Uterus (tissue), 4 donors: ENCODE measurements around the gene CTDSP2. TPM values are rescaled to one million over a fixed set of nuclear protein-coding genes. Genes with fewer than 3 reads are reported as not detected.

ENCODE experiments used
- DNase-seq, 2 donors: peaks; one replicate each; pipeline ENCODE4 v3.0.0-alpha.2; 2019 to 2020
- H3K27ac ChIP-seq, 2 donors: fragments of 200-600 bp; sonication (generic); 1 replicate in 1 of 2; 2 replicates in 1 of 2; pipeline ENCODE4 v1.5.1; 2016 to 2018
- H3K27me3 ChIP-seq, 2 donors: fragments of 200-600 bp; sonication (generic); one replicate each; pipeline ENCODE4 v1.5.1; 2018 to 2019; ENCODE audit warnings: control low read depth in 1 of 2
- H3K36me3 ChIP-seq, 2 donors: fragments of 200-600 bp; sonication (generic); one replicate each; pipeline ENCODE4 v1.5.1; 2019; ENCODE audit warnings: control low read depth in 1 of 2
- H3K4me1 ChIP-seq, 2 donors: fragments of 200-600 bp; sonication (generic); one replicate each; pipeline ENCODE4 v1.5.1; 2018 to 2019; ENCODE audit warnings: control low read depth in 1 of 2
- H3K4me3 ChIP-seq, 2 donors: fragments of 200-600 bp; sonication (generic); 1 replicate in 1 of 2; 2 replicates in 1 of 2; pipeline ENCODE4 v1.5.1; 2018 to 2019; ENCODE audit warnings: mild to moderate bottlenecking in 1 of 2
- H3K9me3 ChIP-seq, 2 donors: fragments of 200-600 bp; sonication (generic); one replicate each; pipeline ENCODE4 v1.5.1; 2019; ENCODE audit warnings: control low read depth in 1 of 2
- POLR2A ChIP-seq, 2 donors: fragments of 450-650 bp; IDR thresholded peaks; one replicate each; pipeline ENCODE4 v1.6.1; 2016; ENCODE audit warnings: antibody characterized with exemption in 2 of 2, mild to moderate bottlenecking in 1 of 2, moderate library complexity in 1 of 2
- intact Hi-C: fragments of 100-400 bp; cut with DNase I; formaldehyde crosslinking; loops from one replicate; pipeline ENCODE4 v1.15.1; 2023; ENCODE audit warnings: low total_unique reads
- total RNA-seq, 4 donors: library from RNA; depleted of rRNA in 3 of 4; stranded (reverse); fragments of >200 nt in 3 of 4; gene quantifications; one replicate each; pipeline versions ENCODE4 v1.1.0 to v1.2.4, GENCODE V29; 2014 to 2023
- TF ChIP-seq, protein P1 (sequence below), 4 experiments: fragments of 200-600 bp in 2 of 4; fragments of 450-650 bp in 2 of 4; sonication (generic) in 2 of 4; IDR thresholded peaks; one replicate each; pipeline ENCODE4 v1.5.1; 2016 to 2019; ENCODE audit warnings: antibody characterized with exemption in 4 of 4, mild to moderate bottlenecking in 2 of 4, moderate library complexity in 1 of 4
- donor health status: DM: yes; HTN: yes; CAD: no.

Gene CTDSP2
- total RNA-seq, 4 donors from 2014 or later: 66.2 to 212 (median 90.9) TPM

DNA sequence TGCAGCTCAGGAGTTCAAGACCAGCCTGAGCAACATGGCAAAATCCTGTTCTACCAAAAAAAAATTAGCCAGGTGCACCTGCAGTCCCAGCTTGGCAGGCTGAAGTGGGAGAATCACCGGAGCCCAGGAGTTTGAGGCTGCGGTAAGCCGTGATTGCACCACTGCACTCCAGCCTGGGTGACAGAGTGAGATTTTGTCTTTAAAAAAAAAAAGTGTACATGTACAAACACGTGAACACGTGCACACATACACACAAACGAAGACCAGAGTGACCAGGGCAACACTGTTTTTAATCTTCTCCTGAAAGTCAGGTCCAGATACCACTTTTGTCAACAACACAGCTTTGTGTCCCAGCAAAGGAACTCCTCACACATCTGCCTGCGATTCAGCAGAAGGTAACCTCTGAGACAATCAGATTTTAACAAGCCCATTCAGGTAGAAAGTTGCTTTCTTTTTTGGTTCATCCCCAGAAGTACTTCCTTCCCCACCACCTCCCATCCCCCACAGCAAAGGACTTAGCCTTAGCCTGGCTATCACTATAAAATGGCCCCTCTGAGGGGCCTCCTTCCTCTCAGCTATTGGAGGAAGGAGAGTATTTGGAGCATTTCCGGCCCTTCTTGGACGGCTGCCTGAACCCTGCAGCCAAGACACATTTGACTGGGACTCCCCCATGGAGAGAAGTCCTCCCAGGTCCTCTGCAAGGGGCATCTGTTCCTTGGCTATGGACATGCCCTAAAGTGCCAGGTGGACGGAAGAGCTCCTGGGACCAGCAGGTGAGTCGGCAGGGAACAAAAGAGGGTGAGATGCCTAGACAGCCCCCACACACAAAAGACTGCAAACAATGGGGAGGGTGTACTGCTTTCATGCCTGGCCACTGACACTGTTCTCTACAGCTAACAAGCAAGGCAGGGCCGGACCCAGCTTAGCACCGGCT lies 9.8 kb downstream of the CTDSP2 start:
- H3K27ac ChIP-seq: peak overlapping the region; percentile 53 to 96
- H3K9me3 ChIP-seq: no peaks in the 10 kb centered on the region
- intact Hi-C loops: no loop called here
- peak; percentile 82 to 89 for DNase-seq
- no peaks in the 10 kb centered on the region for H3K36me3 ChIP-seq
- H3K4me1 ChIP-seq: peaks cover 32 to 70% of the 10 kb centered on the region in 2 donors
- H3K27me3 ChIP-seq: no peaks in the 10 kb centered on the region
- TF ChIP-seq, protein P1, sequence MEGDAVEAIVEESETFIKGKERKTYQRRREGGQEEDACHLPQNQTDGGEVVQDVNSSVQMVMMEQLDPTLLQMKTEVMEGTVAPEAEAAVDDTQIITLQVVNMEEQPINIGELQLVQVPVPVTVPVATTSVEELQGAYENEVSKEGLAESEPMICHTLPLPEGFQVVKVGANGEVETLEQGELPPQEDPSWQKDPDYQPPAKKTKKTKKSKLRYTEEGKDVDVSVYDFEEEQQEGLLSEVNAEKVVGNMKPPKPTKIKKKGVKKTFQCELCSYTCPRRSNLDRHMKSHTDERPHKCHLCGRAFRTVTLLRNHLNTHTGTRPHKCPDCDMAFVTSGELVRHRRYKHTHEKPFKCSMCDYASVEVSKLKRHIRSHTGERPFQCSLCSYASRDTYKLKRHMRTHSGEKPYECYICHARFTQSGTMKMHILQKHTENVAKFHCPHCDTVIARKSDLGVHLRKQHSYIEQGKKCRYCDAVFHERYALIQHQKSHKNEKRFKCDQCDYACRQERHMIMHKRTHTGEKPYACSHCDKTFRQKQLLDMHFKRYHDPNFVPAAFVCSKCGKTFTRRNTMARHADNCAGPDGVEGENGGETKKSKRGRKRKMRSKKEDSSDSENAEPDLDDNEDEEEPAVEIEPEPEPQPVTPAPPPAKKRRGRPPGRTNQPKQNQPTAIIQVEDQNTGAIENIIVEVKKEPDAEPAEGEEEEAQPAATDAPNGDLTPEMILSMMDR (IDR thresholded peaks at IDR 0.05): no peak
- TF ChIP-seq POLR2A (IDR thresholded peaks at IDR 0.05): no peak
- peak overlapping the region; percentile 0 to 28 for H3K4me3 ChIP-seq

DNA sequence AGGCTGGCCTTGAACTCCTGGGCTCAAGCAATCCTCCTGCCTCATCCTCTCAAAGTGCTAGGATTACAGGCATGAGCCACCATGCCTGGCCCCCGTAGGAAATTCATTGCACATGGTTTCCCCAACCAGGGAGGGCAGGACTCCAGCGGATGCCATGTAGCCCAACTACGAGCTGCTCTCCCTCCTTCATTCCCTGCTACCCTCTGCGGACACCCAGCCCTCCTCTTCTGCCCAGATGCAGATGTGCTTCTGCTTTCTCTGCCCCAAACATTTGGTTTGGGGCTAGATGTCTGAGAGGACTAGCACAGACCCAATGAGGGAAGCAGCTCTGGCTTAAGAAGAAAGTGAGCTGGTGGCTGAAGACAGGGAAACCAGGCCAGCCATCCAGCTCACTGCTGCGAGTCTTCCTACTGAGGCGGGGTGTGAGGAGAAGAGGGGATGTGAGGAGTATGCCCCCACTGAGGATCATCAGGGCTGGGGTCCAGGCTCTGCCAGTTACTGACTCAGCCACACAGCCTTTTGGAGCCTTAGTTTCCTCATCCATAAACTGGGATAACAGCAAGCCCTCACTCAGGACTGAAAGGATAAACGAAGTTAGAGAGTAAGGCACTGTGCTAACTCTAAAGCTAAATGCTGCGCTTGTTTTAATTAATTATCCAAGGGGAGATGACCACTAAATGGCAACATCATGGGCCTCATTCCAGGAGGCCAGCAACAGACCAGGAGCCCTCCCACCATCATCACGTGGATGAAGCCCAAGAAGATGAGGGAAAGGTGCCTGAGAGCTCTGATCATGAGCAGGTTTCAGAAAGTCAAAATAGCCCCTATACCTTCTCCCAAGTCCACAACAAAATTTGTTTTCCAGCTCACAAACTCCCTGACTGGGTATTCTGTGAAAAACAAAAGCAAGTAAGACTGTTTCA lies 10.9 kb downstream of the CTDSP2 start:
- no peaks in the 10 kb centered on the region for H3K36me3 ChIP-seq
- peak overlapping the region in 1 of 2 donors; percentile 28 for H3K4me3 ChIP-seq
- intact Hi-C loops: no loop called here
- H3K27ac ChIP-seq: peak overlapping the region; percentile 53 to 96
- TF ChIP-seq, protein P1 (IDR thresholded peaks at IDR 0.05): no peak
- TF ChIP-seq POLR2A (IDR thresholded peaks at IDR 0.05): no peak
- no peaks in the 10 kb centered on the region for H3K27me3 ChIP-seq
- no peak for DNase-seq
- H3K4me1 ChIP-seq: peaks cover 30 to 71% of the 10 kb centered on the region in 2 donors
- H3K9me3 ChIP-seq: no peaks in the 10 kb centered on the region

DNA sequence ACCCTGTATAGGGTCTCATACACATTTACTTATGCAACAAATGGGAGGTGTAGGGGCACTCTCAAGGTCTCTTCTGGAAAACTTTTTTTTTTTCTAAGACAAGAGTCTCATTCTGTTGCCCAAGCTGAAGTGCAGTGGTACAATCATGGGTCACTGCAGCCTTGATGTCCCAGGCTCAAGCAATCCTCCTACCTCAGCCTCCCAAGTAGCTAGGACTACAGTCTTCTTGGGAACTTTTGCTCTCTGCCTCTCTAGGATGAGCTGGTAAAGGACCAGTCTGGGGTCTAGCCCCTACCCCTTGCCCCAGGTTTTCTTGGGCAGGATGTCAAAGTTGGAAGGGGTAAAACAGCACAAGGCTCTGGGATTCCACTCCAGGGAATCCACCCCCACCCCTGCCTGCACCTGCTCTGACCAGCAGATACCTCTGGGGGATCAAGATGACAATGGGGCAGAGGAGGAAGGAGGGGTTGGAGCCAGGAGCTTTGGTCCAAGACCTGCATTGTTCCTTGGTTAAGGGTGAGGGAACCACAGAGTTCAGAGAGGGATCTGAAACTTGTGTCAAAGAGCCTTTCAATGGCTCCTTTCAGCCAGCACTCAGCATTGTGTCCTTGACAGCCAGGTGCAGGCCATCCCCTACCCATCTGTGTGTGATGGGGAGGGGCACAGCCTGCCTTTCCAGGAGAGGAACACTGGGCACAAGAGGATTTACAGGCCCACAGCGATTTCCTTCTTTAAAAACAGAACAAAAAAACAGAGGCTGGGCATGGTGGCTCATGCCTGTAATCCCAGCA lies 12.2 kb downstream of the CTDSP2 start:
- TF ChIP-seq POLR2A (IDR thresholded peaks at IDR 0.05): no peak
- TF ChIP-seq, protein P1 (IDR thresholded peaks at IDR 0.05): no peak
- Histone ChIP-seq H3K4me3 (peak overlapping the region in 1 of 2 donors; percentile 8), H3K4me1 (peaks cover 27 to 72% of the 10 kb centered on the region in 2 donors), H3K36me3 (no peaks in the 10 kb centered on the region), H3K9me3 (no peaks in the 10 kb centered on the region), H3K27me3 (no peaks in the 10 kb centered on the region), H3K27ac (peak overlapping the region; percentile 57 to 96)
- intact Hi-C loops: no loop called here
- DNase-seq: no peak

DNA sequence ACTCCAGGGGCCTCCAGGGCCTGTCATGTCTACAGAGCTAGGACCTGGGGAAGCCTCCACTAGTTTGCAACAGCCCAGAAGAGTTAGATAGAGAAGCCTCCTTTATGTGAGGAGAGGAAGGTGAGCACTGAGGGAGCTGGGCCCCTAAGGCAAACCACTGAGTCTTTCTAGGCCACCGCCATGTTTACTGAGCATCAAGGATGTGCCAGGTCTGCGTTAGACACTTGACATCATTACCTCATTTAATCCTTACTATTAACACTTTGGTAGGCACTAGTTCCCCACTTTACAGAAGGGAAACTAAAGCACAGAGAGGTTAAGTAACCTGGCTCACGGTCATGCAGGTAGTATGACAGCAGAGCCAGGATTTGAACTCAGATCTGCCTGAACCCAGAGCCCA lies 12.9 kb downstream of the CTDSP2 start:
- no peaks in the 10 kb centered on the region for H3K36me3 ChIP-seq
- intact Hi-C loops: no loop called here
- peak overlapping the region; percentile 57 to 96 for H3K27ac ChIP-seq
- peaks cover 25 to 67% of the 10 kb centered on the region in 2 donors for H3K4me1 ChIP-seq
- no peaks in the 10 kb centered on the region for H3K9me3 ChIP-seq
- DNase-seq: no peak
- H3K4me3 ChIP-seq: peak overlapping the region in 1 of 2 donors; percentile 16
- TF ChIP-seq, protein P1 (IDR thresholded peaks at IDR 0.05): no peak
- no peaks in the 10 kb centered on the region for H3K27me3 ChIP-seq
